HCT116 (cell line): ENCODE measurements around the gene UQCC2. TPM values are rescaled to one million over a fixed set of nuclear protein-coding genes. Genes with fewer than 3 reads are reported as not detected.

Experiments
- ATAC-seq: fragments of 200-7000 bp; cut with Tn5 transposase; 2 replicates; pipeline ENCODE4 v1.9.1; 2020; ENCODE audit warnings: mild to moderate bottlenecking, moderate library complexity
- BruUV-seq: library from RNA; stranded (reverse); fragments of 400-500 nt; replicated peaks from 2 replicates; lab custom pipeline; 2021; lab: Mats Ljungman, UMichigan
- CTCF ChIA-PET: fragments of 300-600 bp; sonication (Branson Sonifier 250); formaldehyde crosslinking; loops from one replicate; lab custom pipeline; 2021; ENCODE audit warnings: antibody characterized with exemption; lab: Charles Lee
- POLR2A ChIA-PET: fragments of 300-600, 350-600 bp; sonication (Branson Sonifier 250); formaldehyde crosslinking; loops from one replicate; lab custom pipeline; 2021; ENCODE audit warnings: antibody characterized with exemption; lab: Charles Lee
- RAD21 ChIA-PET, 2 experiments: fragments of 300-600 bp; sonication (Branson Sonifier 250); formaldehyde crosslinking; loops; one replicate each; lab custom pipeline; 2023; ENCODE audit warnings: low total read pairs in 2 of 2; ENCODE audit not compliant: uncharacterized antibody in 2 of 2, unreplicated experiment in 2 of 2, low non-redundant PET in 1 of 2; lab: Charles Lee
- DNase-seq: peaks from one replicate; pipeline ENCODE4 v3.0.0-alpha.2; 2010; ENCODE audit warnings: low read depth, low spot score
- H2AFZ ChIP-seq: fragments of 200-600 bp; shearing (Covaris generic), sonication (generic); 2 replicates; pipeline ENCODE4 v1.6.1; 2017; ENCODE audit warnings: low read depth, mixed run types, mixed read lengths, antibody characterized with exemption, low read length; ENCODE audit not compliant: poor library complexity, severe bottlenecking
- H3K27ac ChIP-seq: 2 replicates; pipeline ENCODE4 v1.5.1; 2012; ENCODE audit warnings: low read depth, low read length
- H3K27me3 ChIP-seq: fragments of 200-600 bp; sonication (generic); 2 replicates; pipeline ENCODE4 v1.6.1; 2016; ENCODE audit warnings: mixed run types, low read length, mixed read lengths; ENCODE audit not compliant: insufficient read depth
- H3K36me3 ChIP-seq, 2 experiments: fragments of 200-500 bp in 1 of 2; fragments of 200-600 bp in 1 of 2; sonication (Bioruptor generic) in 1 of 2; sonication (generic) in 1 of 2; 2 replicates each; pipeline versions ENCODE4 v1.5.1 to v1.6.1; 2014 to 2016; ENCODE audit warnings: low read length in 2 of 2, inconsistent platforms in 1 of 2, mixed read lengths in 1 of 2, mixed run types in 1 of 2; ENCODE audit not compliant: insufficient read depth in 2 of 2, control insufficient read depth in 1 of 2
- H3K4me1 ChIP-seq, 2 experiments: fragments of 200-600 bp in 1 of 2; sonication (generic) in 1 of 2; 2 replicates each; pipeline versions ENCODE4 v1.5.1 to v1.6.1; 2012 to 2017; ENCODE audit warnings: low read length in 2 of 2, inconsistent platforms in 1 of 2, mild to moderate bottlenecking in 1 of 2, mixed read lengths in 1 of 2, mixed run types in 1 of 2, moderate library complexity in 1 of 2; ENCODE audit not compliant: insufficient read depth in 2 of 2, control insufficient read depth in 1 of 2
- H3K4me2 ChIP-seq: fragments of 200-600 bp; sonication (generic); 2 replicates; pipeline ENCODE4 v1.6.1; 2017; ENCODE audit warnings: mixed run types, low read length, mixed read lengths
- H3K4me3 ChIP-seq, 2 experiments: fragments of 200-600 bp in 1 of 2; sonication (generic) in 1 of 2; replicated peaks in 1 of 2; 2 replicates each; pipeline ENCODE4 v1.5.1; 2011 to 2016; ENCODE audit warnings: low read length in 2 of 2, control low read depth in 1 of 2, low read depth in 1 of 2, mild to moderate bottlenecking in 1 of 2, mixed read lengths in 1 of 2, mixed run types in 1 of 2
- H3K79me2 ChIP-seq: fragments of 200-600 bp; sonication (generic); 2 replicates; pipeline ENCODE4 v1.6.1; 2017; ENCODE audit warnings: mild to moderate bottlenecking, mixed run types, low read length, moderate library complexity, mixed read lengths; ENCODE audit not compliant: insufficient read depth
- H3K9ac ChIP-seq: fragments of 200-600 bp; sonication (generic); 2 replicates; pipeline ENCODE4 v1.6.1; 2016; ENCODE audit warnings: low read length, mixed read lengths
- H3K9me2 ChIP-seq: fragments of 200-600 bp; sonication (generic), shearing (Covaris generic); 2 replicates; pipeline ENCODE4 v1.6.1; 2017; ENCODE audit warnings: mixed run types, mild to moderate bottlenecking, moderate library complexity; ENCODE audit not compliant: insufficient read depth
- H3K9me3 ChIP-seq, 2 experiments: fragments of 200-500 bp in 1 of 2; fragments of 200-600 bp in 1 of 2; sonication (Bioruptor generic) in 1 of 2; sonication (generic) in 1 of 2; 2 replicates each; pipeline ENCODE4 v1.6.1; 2014 to 2017; ENCODE audit warnings: low read length in 2 of 2, mixed read lengths in 2 of 2, inconsistent platforms in 1 of 2, low read depth in 1 of 2, mild to moderate bottlenecking in 1 of 2, mixed run types in 1 of 2, moderate library complexity in 1 of 2; ENCODE audit not compliant: control insufficient read depth in 1 of 2, insufficient read depth in 1 of 2
- H4K20me1 ChIP-seq: fragments of 200-600 bp; sonication (generic), shearing (Covaris generic); 2 replicates; pipeline ENCODE4 v1.6.1; 2017; ENCODE audit warnings: mixed run types, mild to moderate bottlenecking, moderate library complexity; ENCODE audit not compliant: insufficient read depth
- CBX3 ChIP-seq: IDR thresholded peaks from 2 replicates; pipeline ENCODE4 v1.6.1; 2012; ENCODE audit warnings: low read depth
- CEBPB ChIP-seq: IDR thresholded peaks from 2 replicates; pipeline ENCODE4 v1.6.1; 2012; ENCODE audit warnings: low read depth
- ELF1 ChIP-seq: IDR thresholded peaks from 2 replicates; pipeline ENCODE4 v1.6.1; 2012; ENCODE audit warnings: low read depth, borderline replicate concordance
- EZH2 ChIP-seq: fragments of 200-600 bp; sonication (generic); IDR thresholded peaks from 2 replicates; pipeline ENCODE4 v1.6.1; 2017; ENCODE audit warnings: antibody characterized with exemption, mixed run types
- EZH2phosphoT487 ChIP-seq: fragments of 200-600 bp; IDR thresholded peaks from 2 replicates; pipeline ENCODE4 v1.6.1; 2018; ENCODE audit warnings: antibody characterized with exemption, borderline replicate concordance
- FOSL1 ChIP-seq: IDR thresholded peaks from 2 replicates; pipeline ENCODE4 v1.6.1; 2012; ENCODE audit warnings: low read depth
- JUND ChIP-seq: IDR thresholded peaks from 2 replicates; pipeline ENCODE4 v1.6.1; 2012
- POLR2A ChIP-seq: IDR thresholded peaks from 2 replicates; pipeline ENCODE4 v1.7.0; 2011; ENCODE audit warnings: borderline replicate concordance; ENCODE audit not compliant: insufficient read depth, insufficient read length; ENCODE audit errors: extremely low read depth
- SIN3A ChIP-seq: IDR thresholded peaks from 2 replicates; pipeline ENCODE4 v1.6.1; 2012; ENCODE audit warnings: low read depth
- SP1 ChIP-seq: IDR thresholded peaks from 2 replicates; pipeline ENCODE4 v1.6.1; 2012; ENCODE audit warnings: low read depth
- TCF7L2 ChIP-seq: IDR thresholded peaks from 2 replicates; pipeline ENCODE4 v1.7.0; 2011; ENCODE audit warnings: borderline replicate concordance, inconsistent platforms; ENCODE audit not compliant: insufficient read depth, insufficient read length; ENCODE audit errors: extremely low read depth
- YY1 ChIP-seq: IDR thresholded peaks from 2 replicates; pipeline ENCODE4 v1.6.1; 2011; ENCODE audit warnings: low read length, low read depth, moderate library complexity, mild to moderate bottlenecking; ENCODE audit not compliant: insufficient replicate concordance; ENCODE audit errors: extremely low read depth
- ZFX ChIP-seq: fragments of 450-650 bp; IDR thresholded peaks from 2 replicates; pipeline ENCODE4 v1.6.1; 2017
- ZNF274 ChIP-seq: fragments of 200-500 bp; sonication (Bioruptor generic); IDR thresholded peaks from 2 replicates; pipeline ENCODE4 v1.6.1; 2014; ENCODE audit warnings: mild to moderate bottlenecking, low read depth, low read length, inconsistent platforms
- intact Hi-C: fragments of 100-400 bp; cut with micrococcal nuclease; formaldehyde crosslinking; loops from 2 replicates; pipeline ENCODE4 v1.10.0; 2022
- total RNA-seq: library from RNA; stranded (reverse); gene quantifications from one replicate; pipeline ENCODE4 v1.2.1, GENCODE V29; 2021; ENCODE audit not compliant: unreplicated experiment
- TF ChIP-seq, protein P1 (sequence below): IDR thresholded peaks from 2 replicates; pipeline ENCODE4 v1.6.1; 2012
- TF ChIP-seq, protein P2 (sequence below): IDR thresholded peaks from 2 replicates; pipeline ENCODE4 v1.6.1; 2012; ENCODE audit warnings: low read depth
- TF ChIP-seq, protein P3 (sequence below): IDR thresholded peaks from 2 replicates; pipeline ENCODE4 v1.6.1; 2011; ENCODE audit warnings: mild to moderate bottlenecking, low read length, moderate library complexity; ENCODE audit not compliant: insufficient replicate concordance; ENCODE audit errors: extremely low read depth
- TF ChIP-seq, protein P4 (sequence below): IDR thresholded peaks from 2 replicates; pipeline ENCODE4 v1.6.1; 2012
- TF ChIP-seq, protein P5 (sequence below), 3 experiments: fragments of 200-600 bp in 1 of 3; sonication (generic) in 1 of 3; IDR thresholded peaks in 2 of 3; conservative IDR thresholded peaks in 1 of 3; 2 replicates each; pipeline ENCODE4 v1.5.1; 2012 to 2017; ENCODE audit warnings: low read depth in 2 of 3, low read length in 2 of 3, antibody characterized with exemption in 1 of 3, borderline replicate concordance in 1 of 3, control low read depth in 1 of 3, mild to moderate bottlenecking in 1 of 3, mixed read lengths in 1 of 3, mixed run types in 1 of 3, moderate library complexity in 1 of 3; ENCODE audit not compliant: insufficient read depth in 1 of 3

UQCC2 gene
- total RNA-seq, 1 experiment from 2014 or later, result 95.1 TPM

DNA sequence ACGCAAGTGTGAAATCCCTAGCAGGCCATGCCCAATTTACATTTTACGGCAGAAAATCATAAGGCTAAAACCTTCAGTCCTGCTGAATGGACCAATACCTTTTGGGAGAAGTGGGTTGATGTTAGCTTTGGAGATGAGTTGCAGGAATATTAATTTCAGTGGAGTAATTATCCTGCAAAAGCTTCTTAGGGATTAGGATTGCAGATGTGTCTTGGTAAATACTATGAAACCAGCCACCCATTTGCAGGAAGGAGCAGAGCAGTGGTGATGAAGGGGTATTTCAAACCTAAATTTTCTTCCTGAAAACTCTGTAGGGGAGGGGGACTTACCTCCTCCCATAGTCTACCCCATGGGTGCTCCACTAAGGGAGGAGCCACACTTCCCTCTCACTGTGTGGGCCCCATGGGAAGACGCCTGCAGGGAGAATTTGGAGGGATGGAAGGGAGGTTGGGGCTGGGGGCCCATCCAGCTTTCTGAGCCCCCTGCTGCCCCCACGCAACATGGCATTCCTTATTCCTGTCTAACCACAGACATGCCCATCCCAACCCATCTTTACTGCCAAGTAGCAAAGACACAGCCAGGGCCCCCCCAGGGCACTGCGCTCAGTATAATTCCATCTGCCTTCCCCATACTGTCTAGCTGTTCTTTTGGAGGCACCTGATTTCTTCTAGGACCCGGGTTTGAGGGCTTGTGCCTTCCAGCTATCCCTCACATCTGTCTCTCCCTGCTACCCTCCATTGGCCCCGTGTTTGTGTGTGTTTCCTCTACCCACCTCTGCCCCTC lies 14.6 kb upstream of the UQCC2 start:
- ATAC-seq (no peak), DNase-seq (no peak)
- Histone ChIP-seq H3K9ac (no peak overlapping the region), H2AFZ (no peak overlapping the region), H3K27me3 (peaks cover 30% of the 10 kb centered on the region), H3K9me3 (no peaks in the 10 kb centered on the region), H3K27ac (no peak overlapping the region), H3K4me1 (no peaks in the 10 kb centered on the region), H3K79me2 (no peaks in the 10 kb centered on the region), H3K36me3 (no peaks in the 10 kb centered on the region), H3K4me2 (no peak overlapping the region), H3K4me3 (no peak overlapping the region), H4K20me1 (no peaks in the 10 kb centered on the region), H3K9me2 (no peaks in the 10 kb centered on the region)
- ChIA-PET CTCF (no interaction called here), POLR2A (no interaction called here), RAD21 (no interaction called here)
- intact Hi-C loops, result no loop called here
- no TSS peak for BruUV-seq
- TF ChIP-seq POLR2A (no peak), EZH2phosphoT487 (no peak), YY1 (no peak), ELF1 (no peak), TCF7L2 (no peak), EZH2 (no peak), SIN3A (no peak), SP1 (no peak), ZFX (no peak), FOSL1 (no peak), JUND (no peak), ZNF274 (no peak), CBX3 (no peak), CEBPB (no peak)
- TF ChIP-seq, protein P1, sequence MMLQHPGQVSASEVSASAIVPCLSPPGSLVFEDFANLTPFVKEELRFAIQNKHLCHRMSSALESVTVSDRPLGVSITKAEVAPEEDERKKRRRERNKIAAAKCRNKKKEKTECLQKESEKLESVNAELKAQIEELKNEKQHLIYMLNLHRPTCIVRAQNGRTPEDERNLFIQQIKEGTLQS, result no peak
- TF ChIP-seq, protein P2, sequence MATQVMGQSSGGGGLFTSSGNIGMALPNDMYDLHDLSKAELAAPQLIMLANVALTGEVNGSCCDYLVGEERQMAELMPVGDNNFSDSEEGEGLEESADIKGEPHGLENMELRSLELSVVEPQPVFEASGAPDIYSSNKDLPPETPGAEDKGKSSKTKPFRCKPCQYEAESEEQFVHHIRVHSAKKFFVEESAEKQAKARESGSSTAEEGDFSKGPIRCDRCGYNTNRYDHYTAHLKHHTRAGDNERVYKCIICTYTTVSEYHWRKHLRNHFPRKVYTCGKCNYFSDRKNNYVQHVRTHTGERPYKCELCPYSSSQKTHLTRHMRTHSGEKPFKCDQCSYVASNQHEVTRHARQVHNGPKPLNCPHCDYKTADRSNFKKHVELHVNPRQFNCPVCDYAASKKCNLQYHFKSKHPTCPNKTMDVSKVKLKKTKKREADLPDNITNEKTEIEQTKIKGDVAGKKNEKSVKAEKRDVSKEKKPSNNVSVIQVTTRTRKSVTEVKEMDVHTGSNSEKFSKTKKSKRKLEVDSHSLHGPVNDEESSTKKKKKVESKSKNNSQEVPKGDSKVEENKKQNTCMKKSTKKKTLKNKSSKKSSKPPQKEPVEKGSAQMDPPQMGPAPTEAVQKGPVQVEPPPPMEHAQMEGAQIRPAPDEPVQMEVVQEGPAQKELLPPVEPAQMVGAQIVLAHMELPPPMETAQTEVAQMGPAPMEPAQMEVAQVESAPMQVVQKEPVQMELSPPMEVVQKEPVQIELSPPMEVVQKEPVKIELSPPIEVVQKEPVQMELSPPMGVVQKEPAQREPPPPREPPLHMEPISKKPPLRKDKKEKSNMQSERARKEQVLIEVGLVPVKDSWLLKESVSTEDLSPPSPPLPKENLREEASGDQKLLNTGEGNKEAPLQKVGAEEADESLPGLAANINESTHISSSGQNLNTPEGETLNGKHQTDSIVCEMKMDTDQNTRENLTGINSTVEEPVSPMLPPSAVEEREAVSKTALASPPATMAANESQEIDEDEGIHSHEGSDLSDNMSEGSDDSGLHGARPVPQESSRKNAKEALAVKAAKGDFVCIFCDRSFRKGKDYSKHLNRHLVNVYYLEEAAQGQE, result no peak
- TF ChIP-seq, protein P3, sequence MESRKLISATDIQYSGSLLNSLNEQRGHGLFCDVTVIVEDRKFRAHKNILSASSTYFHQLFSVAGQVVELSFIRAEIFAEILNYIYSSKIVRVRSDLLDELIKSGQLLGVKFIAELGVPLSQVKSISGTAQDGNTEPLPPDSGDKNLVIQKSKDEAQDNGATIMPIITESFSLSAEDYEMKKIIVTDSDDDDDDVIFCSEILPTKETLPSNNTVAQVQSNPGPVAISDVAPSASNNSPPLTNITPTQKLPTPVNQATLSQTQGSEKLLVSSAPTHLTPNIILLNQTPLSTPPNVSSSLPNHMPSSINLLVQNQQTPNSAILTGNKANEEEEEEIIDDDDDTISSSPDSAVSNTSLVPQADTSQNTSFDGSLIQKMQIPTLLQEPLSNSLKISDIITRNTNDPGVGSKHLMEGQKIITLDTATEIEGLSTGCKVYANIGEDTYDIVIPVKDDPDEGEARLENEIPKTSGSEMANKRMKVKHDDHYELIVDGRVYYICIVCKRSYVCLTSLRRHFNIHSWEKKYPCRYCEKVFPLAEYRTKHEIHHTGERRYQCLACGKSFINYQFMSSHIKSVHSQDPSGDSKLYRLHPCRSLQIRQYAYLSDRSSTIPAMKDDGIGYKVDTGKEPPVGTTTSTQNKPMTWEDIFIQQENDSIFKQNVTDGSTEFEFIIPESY, result no peak
- TF ChIP-seq, protein P4, sequence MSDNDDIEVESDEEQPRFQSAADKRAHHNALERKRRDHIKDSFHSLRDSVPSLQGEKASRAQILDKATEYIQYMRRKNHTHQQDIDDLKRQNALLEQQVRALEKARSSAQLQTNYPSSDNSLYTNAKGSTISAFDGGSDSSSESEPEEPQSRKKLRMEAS, result no peak
- TF ChIP-seq, protein P5, sequence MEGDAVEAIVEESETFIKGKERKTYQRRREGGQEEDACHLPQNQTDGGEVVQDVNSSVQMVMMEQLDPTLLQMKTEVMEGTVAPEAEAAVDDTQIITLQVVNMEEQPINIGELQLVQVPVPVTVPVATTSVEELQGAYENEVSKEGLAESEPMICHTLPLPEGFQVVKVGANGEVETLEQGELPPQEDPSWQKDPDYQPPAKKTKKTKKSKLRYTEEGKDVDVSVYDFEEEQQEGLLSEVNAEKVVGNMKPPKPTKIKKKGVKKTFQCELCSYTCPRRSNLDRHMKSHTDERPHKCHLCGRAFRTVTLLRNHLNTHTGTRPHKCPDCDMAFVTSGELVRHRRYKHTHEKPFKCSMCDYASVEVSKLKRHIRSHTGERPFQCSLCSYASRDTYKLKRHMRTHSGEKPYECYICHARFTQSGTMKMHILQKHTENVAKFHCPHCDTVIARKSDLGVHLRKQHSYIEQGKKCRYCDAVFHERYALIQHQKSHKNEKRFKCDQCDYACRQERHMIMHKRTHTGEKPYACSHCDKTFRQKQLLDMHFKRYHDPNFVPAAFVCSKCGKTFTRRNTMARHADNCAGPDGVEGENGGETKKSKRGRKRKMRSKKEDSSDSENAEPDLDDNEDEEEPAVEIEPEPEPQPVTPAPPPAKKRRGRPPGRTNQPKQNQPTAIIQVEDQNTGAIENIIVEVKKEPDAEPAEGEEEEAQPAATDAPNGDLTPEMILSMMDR (IDR thresholded peaks at IDR 0.05 in 2 of 3, conservative IDR thresholded peaks at IDR 0.05 in 1 of 3; ENCODE audit: borderline replicate concordance in 1 of 3, insufficient read depth in 1 of 3, low read depth in 2 of 3, low read length in 2 of 3), result no peak
